Chondrocyte (in vitro differentiated cells): Measurements from ENCODE around the gene CNTF. TPM values are rescaled to one million over a fixed set of nuclear protein-coding genes. Genes with fewer than 3 reads are reported as not detected.

Experiments
- DNase-seq: peaks from one replicate; pipeline ENCODE4 v3.0.0; 2021; ENCODE audit warnings: mixed read lengths, low spot score
- H3K27ac Mint-ChIP-seq: one replicate; pipeline ENCODE4 v1.8.0; 2021; ENCODE audit warnings: mild to moderate bottlenecking, moderate library complexity, mixed read lengths; ENCODE audit not compliant: unreplicated experiment
- H3K27me3 Mint-ChIP-seq: 2 replicates; pipeline ENCODE4 v1.8.0; 2021; ENCODE audit warnings: low read depth, mixed read lengths
- H3K36me3 Mint-ChIP-seq: 2 replicates; pipeline ENCODE4 v1.8.0; 2021; ENCODE audit warnings: low read depth, mixed read lengths
- H3K4me1 Mint-ChIP-seq: 2 replicates; pipeline ENCODE4 v1.8.0; 2021; ENCODE audit warnings: low read depth, mild to moderate bottlenecking, mixed read lengths
- H3K4me3 Mint-ChIP-seq: one replicate; pipeline ENCODE4 v1.8.0; 2021; ENCODE audit warnings: mild to moderate bottlenecking, moderate library complexity, mixed read lengths; ENCODE audit not compliant: unreplicated experiment
- H3K9me3 Mint-ChIP-seq: 2 replicates; pipeline ENCODE4 v1.8.0; 2021; ENCODE audit warnings: low read depth, mixed read lengths
- total RNA-seq: library from RNA; stranded (reverse); gene quantifications from 3 replicates; pipeline ENCODE4 v1.2.1, GENCODE V29; 2021
- TF ChIP-seq, protein P1 (sequence below): fragments of 200-600 bp; sonication (generic); IDR thresholded peaks from 2 replicates; pipeline ENCODE4 v1.5.0; 2021; ENCODE audit warnings: antibody characterized with exemption, mild to moderate bottlenecking, moderate library complexity

The CNTF gene
- total RNA-seq, 1 donor from 2014 or later: 0.92 TPM

DNA sequence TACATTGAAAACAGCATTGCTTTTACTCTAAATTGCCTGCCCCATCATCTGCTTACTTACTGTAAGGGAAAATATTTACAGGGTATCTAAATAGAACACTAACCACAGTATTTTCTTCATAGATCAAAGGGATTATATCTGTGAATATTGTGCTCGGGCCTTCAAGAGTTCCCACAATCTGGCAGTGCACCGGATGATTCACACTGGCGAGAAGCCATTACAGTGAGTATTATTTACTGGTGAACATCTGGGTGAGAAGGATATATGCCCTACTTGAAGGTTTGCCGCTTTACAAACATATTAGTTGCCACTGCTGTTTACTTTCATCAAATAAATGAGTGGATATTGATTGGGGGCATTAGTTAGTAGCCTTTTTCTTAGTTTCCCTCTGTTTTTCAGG, 5.9 kb upstream of the CNTF start:
- peaks cover 46% of the 10 kb centered on the region for H3K36me3 Mint-ChIP-seq
- no peak overlapping the region for H3K27ac Mint-ChIP-seq
- H3K9me3 Mint-ChIP-seq: no peaks in the 10 kb centered on the region

DNA sequence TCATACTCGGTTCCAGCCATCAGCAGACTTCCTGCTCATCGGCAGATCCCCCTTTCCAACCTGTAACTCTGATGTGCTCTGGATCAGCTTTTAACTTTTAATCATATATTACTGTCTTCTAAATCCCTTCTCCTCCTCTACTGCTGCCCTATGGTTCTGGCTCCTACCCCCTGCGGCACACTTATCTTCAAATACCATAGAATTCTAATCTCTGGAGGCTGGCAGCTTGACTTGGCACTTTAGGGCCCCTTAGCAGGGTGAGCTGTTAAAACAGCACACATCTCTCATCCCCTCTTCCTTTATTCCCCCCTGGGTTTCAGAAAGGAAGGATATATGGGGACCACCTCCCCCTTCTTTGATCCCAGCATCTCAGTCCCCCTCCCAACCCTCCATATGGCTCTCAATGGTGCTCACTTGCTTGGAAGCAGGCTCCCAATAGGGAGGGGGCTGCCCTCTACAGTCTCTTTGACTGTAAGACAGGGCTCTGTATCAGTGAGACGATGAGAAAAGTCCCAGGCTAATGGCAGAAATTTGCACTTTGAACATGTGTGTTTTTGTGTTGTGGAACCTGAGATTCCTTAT, 4.4 kb upstream of the CNTF start:
- H3K27ac Mint-ChIP-seq: peak overlapping the region; percentile 8
- TF ChIP-seq, protein P1, sequence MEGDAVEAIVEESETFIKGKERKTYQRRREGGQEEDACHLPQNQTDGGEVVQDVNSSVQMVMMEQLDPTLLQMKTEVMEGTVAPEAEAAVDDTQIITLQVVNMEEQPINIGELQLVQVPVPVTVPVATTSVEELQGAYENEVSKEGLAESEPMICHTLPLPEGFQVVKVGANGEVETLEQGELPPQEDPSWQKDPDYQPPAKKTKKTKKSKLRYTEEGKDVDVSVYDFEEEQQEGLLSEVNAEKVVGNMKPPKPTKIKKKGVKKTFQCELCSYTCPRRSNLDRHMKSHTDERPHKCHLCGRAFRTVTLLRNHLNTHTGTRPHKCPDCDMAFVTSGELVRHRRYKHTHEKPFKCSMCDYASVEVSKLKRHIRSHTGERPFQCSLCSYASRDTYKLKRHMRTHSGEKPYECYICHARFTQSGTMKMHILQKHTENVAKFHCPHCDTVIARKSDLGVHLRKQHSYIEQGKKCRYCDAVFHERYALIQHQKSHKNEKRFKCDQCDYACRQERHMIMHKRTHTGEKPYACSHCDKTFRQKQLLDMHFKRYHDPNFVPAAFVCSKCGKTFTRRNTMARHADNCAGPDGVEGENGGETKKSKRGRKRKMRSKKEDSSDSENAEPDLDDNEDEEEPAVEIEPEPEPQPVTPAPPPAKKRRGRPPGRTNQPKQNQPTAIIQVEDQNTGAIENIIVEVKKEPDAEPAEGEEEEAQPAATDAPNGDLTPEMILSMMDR: peak; percentile 29
- DNase-seq: no peak
- H3K4me3 Mint-ChIP-seq: no peak overlapping the region
- H3K27me3 Mint-ChIP-seq: no peaks in the 10 kb centered on the region
- H3K9me3 Mint-ChIP-seq: no peaks in the 10 kb centered on the region
- peaks cover 45% of the 10 kb centered on the region for H3K36me3 Mint-ChIP-seq
- H3K4me1 Mint-ChIP-seq: peaks cover 20% of the 10 kb centered on the region

More for the DNA sequence above, 5.9 kb upstream of the CNTF start:
- Mint-ChIP-seq H3K4me1 (peaks cover 16% of the 10 kb centered on the region), H3K27me3 (no peaks in the 10 kb centered on the region), H3K4me3 (no peak overlapping the region)
- TF ChIP-seq, protein P1: no peak
- no peak for DNase-seq

DNA sequence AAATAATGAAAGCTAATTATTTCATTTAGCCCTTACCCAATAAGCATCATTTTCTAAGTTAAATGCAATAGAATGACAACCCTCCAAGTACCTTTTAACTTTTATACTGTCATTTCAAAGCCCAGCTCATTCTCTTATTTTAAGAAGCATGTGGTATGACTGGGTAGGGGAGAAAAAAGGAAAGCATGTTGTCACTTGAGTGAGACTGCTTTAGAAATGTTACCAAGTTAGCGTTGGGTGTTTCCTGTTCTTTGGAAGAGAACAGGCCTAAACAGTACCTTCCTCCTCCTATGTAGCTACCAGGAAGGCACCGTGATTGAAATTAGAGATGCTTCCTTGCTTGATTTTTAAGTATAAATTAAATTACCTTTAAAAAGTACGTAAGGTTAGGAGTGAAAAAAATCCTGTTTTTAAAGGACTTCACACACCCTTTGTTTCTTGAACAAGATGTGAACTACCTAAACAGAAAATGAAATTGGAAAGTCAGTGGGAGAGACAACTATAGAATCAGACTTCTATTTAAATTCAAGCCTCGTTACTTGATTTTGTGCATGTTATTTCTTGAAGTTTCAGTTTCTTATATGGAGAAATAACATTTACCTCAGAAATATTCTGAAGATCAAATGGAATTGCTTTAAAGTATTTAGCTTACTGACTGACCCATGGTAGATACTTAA, 741 bp upstream of the CNTF start:
- Mint-ChIP-seq H3K36me3 (peaks cover 46% of the 10 kb centered on the region), H3K9me3 (no peaks in the 10 kb centered on the region), H3K27ac (no peak overlapping the region), H3K4me3 (no peak overlapping the region), H3K27me3 (no peaks in the 10 kb centered on the region), H3K4me1 (peaks cover 24% of the 10 kb centered on the region)
- no peak for DNase-seq
- TF ChIP-seq, protein P1: no peak

DNA sequence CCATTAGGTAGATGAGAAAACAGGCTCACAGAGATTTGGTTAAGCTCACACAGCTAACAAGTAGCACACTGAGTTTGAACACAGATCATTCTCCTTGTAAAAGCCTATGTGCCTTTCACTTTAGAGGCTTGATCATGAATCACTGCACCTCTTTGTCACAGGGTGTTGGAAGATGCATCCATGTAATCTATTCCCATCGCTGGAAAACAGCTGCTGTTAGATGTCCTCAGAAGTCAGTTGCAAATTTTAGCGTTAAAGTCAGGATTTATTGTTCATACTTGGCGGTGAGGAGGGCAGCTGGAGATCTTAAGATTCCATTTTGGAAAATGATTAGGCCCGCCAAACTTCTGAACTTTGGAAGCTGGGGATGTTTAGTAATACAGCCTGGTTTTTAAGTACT, 2.6 kb downstream of the CNTF start:
- H3K4me1 Mint-ChIP-seq: peaks cover 26% of the 10 kb centered on the region
- peaks cover 25% of the 10 kb centered on the region for H3K36me3 Mint-ChIP-seq
- no peak for DNase-seq

DNA sequence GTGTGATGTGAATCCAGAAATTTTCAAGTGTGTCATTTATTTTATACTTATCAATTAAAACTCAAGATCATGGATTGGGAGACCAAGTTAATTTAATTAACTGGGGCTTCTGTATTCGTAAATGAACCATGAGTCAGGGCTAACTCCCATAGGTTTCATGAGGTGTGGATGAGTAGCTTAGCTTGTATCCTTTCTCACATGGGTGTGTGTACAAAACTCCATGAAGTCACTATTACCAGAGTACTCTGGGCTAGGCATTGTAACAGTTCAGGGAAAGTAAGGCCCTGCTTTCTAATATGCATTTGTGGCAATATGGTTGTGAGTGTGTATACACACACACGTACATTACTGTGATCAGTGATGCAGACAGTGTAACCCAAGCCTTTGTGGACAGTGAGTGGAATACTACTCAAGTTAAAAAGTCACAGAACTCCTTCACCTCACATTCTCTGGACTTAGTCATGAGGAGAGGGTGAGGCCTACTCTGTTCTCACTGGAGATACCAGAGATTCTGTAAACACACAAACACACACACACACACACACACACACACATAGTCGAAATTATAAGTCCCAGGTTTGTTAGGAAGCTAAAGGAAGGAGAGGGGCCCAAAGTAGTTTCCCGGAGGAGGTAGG, 3.5 kb downstream of the CNTF start:
- no peaks in the 10 kb centered on the region for H3K9me3 Mint-ChIP-seq
- no peak overlapping the region for H3K4me3 Mint-ChIP-seq
- H3K36me3 Mint-ChIP-seq: peaks cover 22% of the 10 kb centered on the region
- no peaks in the 10 kb centered on the region for H3K27me3 Mint-ChIP-seq
- TF ChIP-seq, protein P1: no peak
- DNase-seq: no peak
- H3K4me1 Mint-ChIP-seq: peaks cover 23% of the 10 kb centered on the region
- peak overlapping the region; percentile 74 for H3K27ac Mint-ChIP-seq

More for the DNA sequence above, 2.6 kb downstream of the CNTF start:
- Mint-ChIP-seq H3K9me3 (no peaks in the 10 kb centered on the region), H3K4me3 (no peak overlapping the region), H3K27ac (no peak overlapping the region), H3K27me3 (no peaks in the 10 kb centered on the region)
- TF ChIP-seq, protein P1: no peak
